Left ventricle myocardium inferior (tissue), 1 donor: Measurements from ENCODE around the gene ILDR1. TPM values are rescaled to one million over a fixed set of nuclear protein-coding genes. Genes with fewer than 3 reads are reported as not detected.

Source experiments
- DNase-seq: peaks from one replicate; pipeline ENCODE4 v3.0.0-alpha.2; 2020
- H3K27ac ChIP-seq: fragments of 200-600 bp; replicated peaks from 2 replicates; pipeline ENCODE4 v1.8.0; 2021
- H3K27me3 ChIP-seq: fragments of 200-600 bp; 2 replicates; pipeline ENCODE4 v1.8.0; 2021; ENCODE audit warnings: low read depth
- H3K36me3 ChIP-seq: fragments of 200-600 bp; 2 replicates; pipeline ENCODE4 v1.8.0; 2021
- H3K4me1 ChIP-seq: fragments of 200-600 bp; 2 replicates; pipeline ENCODE4 v1.8.0; 2021
- H3K4me3 ChIP-seq: fragments of 200-600 bp; 2 replicates; pipeline ENCODE4 v1.8.0; 2021; ENCODE audit warnings: mild to moderate bottlenecking, moderate library complexity
- H3K9me3 ChIP-seq: fragments of 200-600 bp; replicated peaks from 2 replicates; pipeline ENCODE4 v1.8.0; 2021
- intact Hi-C: fragments of 100-400 bp; cut with micrococcal nuclease; formaldehyde crosslinking; loops from one replicate; pipeline ENCODE4 v1.11.0; 2022
- total RNA-seq: library from RNA; stranded (reverse); fragmentation: NEBNext Ultra II Directional; extraction: Animal tissue kit (Norgen Biotek cat#: 25700); gene quantifications from one replicate; pipeline ENCODE4 v1.2.1, GENCODE V29; 2021
- TF ChIP-seq, protein P1 (sequence below): fragments of 200-600 bp; IDR thresholded peaks from 2 replicates; pipeline ENCODE4 v1.8.0; 2021; ENCODE audit warnings: antibody characterized with exemption, mild to moderate bottlenecking, borderline replicate concordance
- donor health status: DM: no; HTN: yes; CAD: no; lungs with severe emphysema.

ILDR1 gene
- total RNA-seq, 1 donor from 2014 or later = 0.33 TPM

DNA sequence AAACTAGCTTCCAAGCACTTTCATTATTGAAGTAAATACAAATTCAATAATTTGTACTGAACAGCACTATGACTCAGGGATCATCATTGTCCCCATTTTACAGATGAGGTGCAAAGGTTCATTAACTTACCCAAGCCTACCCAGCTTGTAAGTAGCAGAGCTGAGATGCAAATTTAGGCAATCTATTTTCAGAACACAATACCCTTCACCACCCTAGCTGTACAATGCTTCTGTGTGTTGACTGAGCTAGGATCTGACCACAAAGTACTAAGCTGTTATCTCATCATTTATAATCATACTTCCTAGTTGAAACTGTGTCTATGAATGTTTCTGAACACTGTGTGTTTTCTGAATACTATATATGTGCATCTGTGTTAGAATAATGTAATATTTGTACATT lies 3.2 kb upstream of the ILDR1 start:
- Histone ChIP-seq H3K4me1 (peaks cover 8% of the 10 kb centered on the region), H3K9me3 (no peaks in the 10 kb centered on the region), H3K27me3 (peaks cover 32% of the 10 kb centered on the region), H3K27ac (no peak overlapping the region), H3K4me3 (no peak overlapping the region), H3K36me3 (no peaks in the 10 kb centered on the region)
- TF ChIP-seq, protein P1, sequence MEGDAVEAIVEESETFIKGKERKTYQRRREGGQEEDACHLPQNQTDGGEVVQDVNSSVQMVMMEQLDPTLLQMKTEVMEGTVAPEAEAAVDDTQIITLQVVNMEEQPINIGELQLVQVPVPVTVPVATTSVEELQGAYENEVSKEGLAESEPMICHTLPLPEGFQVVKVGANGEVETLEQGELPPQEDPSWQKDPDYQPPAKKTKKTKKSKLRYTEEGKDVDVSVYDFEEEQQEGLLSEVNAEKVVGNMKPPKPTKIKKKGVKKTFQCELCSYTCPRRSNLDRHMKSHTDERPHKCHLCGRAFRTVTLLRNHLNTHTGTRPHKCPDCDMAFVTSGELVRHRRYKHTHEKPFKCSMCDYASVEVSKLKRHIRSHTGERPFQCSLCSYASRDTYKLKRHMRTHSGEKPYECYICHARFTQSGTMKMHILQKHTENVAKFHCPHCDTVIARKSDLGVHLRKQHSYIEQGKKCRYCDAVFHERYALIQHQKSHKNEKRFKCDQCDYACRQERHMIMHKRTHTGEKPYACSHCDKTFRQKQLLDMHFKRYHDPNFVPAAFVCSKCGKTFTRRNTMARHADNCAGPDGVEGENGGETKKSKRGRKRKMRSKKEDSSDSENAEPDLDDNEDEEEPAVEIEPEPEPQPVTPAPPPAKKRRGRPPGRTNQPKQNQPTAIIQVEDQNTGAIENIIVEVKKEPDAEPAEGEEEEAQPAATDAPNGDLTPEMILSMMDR = no peak
- DNase-seq = no peak
- intact Hi-C loops = no loop called here

DNA sequence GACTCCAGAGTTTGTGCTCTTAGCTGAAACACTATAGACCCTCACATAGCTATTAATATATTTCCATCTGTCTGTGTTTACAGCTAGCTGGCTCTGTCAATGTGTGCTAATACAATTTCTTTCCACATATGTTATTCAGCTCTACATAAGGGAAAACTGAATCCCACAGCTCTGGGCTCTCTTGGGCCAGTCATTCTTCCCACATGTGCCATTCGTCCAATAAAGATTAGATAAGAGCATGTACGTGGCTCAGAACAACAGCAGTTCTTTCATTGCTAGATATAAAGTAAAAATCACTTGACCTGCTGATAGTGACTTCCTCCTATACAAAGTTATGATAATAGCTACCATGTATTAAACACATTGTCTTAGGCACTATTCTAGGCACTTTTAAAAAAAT lies 2.8 kb upstream of the ILDR1 start:
- Histone ChIP-seq H3K4me3 (no peak overlapping the region), H3K36me3 (no peaks in the 10 kb centered on the region), H3K9me3 (no peaks in the 10 kb centered on the region), H3K27ac (no peak overlapping the region), H3K27me3 (peaks cover 32% of the 10 kb centered on the region), H3K4me1 (peaks cover 8% of the 10 kb centered on the region)
- intact Hi-C loops = no loop called here
- TF ChIP-seq, protein P1 = no peak
- DNase-seq = no peak

GRCh38 chr3:122023335-122023910 lies 1.4 kb upstream of the ILDR1 start:
- H3K4me3 ChIP-seq = no peak overlapping the region
- no peak for DNase-seq
- H3K36me3 ChIP-seq = no peaks in the 10 kb centered on the region
- intact Hi-C loops = no loop called here
- H3K4me1 ChIP-seq = peaks cover 8% of the 10 kb centered on the region
- TF ChIP-seq, protein P1 = no peak
- H3K27ac ChIP-seq = no peak overlapping the region
- no peaks in the 10 kb centered on the region for H3K9me3 ChIP-seq
- H3K27me3 ChIP-seq = peaks cover 32% of the 10 kb centered on the region

DNA sequence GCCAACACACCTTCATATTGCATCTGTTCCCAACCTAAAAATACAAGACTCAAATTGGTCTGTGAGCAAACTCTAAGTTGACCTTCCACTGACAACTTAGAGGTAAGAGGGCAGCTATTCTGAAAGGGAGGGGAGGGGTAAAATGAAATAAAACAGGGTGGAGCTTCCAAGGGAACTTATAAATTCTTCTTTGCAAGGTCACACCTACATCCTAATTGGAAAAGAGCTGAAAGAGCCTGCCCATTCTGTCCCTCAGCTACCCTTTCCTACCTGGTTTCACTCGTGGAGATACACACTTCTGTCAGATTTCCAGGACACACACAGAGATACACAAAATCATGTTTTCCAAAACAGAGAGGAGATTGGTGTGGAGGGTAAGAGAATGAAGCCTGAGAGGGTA lies 1.0 kb downstream of the ILDR1 start:
- H3K27me3 ChIP-seq = peaks cover 25% of the 10 kb centered on the region
- H3K4me1 ChIP-seq = peaks cover 8% of the 10 kb centered on the region
- intact Hi-C loops = no loop called here
- no peaks in the 10 kb centered on the region for H3K9me3 ChIP-seq
- TF ChIP-seq, protein P1 = no peak
- H3K27ac ChIP-seq = no peak overlapping the region
- no peak overlapping the region for H3K4me3 ChIP-seq
- H3K36me3 ChIP-seq = no peaks in the 10 kb centered on the region
- DNase-seq = no peak

- no peak for DNase-seq
Observed at GRCh38 chr3:122019493-122019892, 2.6 kb downstream of the ILDR1 start.

More at GRCh38 chr3:122019493-122019892, 2.6 kb downstream of the ILDR1 start:
- intact Hi-C loops = no loop called here
- H3K4me3 ChIP-seq = no peak overlapping the region
- H3K9me3 ChIP-seq = no peaks in the 10 kb centered on the region
- peaks cover 29% of the 10 kb centered on the region for H3K27me3 ChIP-seq
- TF ChIP-seq, protein P1 = no peak
- H3K36me3 ChIP-seq = no peaks in the 10 kb centered on the region
- peaks cover 8% of the 10 kb centered on the region for H3K4me1 ChIP-seq
- no peak overlapping the region for H3K27ac ChIP-seq
